ENCODE results near the gene CANX.
"Not testable (repeated sequence)": the region's sequence is repeated elsewhere in the genome, so short reads cannot be mapped to it uniquely, and the experiment has no call there.

CANX gene

DNA sequence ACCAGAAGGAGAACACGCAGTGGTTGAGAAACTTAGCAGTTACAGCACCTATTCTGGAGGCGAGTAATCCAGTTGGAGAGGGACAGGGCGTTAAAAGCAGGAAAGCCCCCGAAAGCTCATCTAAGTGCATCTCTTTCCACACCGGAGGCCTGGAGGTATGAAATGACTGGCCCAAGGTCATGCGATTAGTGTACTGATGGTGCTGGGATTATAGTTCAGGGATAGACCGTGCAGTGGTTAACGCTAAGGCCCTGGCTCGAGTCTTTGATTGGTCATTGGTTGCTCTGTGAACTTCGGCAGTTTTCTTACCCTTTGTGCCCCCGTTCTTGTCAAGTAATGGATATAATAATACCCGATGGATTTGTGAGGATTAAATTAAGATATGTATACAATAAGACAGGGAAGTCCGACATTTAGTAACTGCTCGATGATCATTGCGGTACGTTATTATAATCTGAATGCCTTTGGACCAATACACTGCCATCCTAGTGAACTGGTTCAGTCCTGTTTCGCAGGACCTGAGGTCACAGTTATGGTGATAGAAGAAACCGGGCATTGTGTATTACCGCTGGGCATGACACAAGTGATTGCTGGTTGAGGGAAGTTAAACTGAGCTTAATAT lies 960 bp downstream of the CANX start:
- DNase-seq (ENCODE audit: low read depth), result no peak

DNA sequence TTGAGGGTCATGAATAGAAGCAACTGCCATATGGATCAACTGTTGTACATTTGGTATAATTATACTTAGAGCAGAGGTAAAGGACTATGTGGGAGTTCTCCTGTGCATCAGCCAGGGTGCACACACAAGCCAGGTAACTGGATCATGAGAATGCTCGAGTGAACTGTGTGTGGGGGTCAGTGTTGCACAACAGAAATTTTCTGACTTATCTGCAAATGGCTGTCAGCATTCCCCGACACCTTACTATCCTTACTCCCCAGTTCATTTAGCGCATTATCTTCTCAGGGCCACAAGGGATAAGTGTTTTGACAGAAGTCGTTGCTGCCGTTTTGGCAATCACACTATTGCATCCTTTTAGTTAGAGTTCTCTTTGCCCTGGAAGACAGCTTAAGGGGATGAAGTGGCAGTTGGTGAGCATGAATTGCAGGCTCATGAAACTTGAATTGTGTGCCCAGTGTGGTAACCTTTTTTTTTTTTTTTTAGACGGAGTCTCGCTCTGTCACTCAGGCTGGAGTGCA lies 1.7 kb downstream of the CANX start:
- no peak for DNase-seq (ENCODE audit: low read depth)

- DNase-seq (ENCODE audit: low read depth), result no peak
Observed at GRCh38 chr5:179716286-179716685, 17.5 kb downstream of the CANX start.

DNA sequence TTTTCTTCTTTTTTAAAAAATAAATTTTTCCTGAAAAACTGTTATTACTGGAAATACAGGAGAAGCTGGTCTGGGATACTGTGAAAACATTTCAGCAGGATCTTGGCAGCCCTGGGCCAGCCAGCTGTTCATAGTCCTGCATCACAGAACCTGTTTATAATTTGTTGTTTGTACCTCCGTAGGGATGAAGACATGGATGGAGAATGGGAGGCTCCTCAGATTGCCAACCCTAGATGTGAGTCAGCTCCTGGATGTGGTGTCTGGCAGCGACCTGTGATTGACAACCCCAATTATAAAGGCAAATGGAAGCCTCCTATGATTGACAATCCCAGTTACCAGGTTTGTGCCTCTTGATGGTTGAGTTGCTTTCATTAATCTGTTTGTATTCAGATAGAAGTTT lies 21.5 kb downstream of the CANX start:
- no peak for DNase-seq (ENCODE audit: low read depth)

GRCh38 chr5:179724163-179724562 lies 25.4 kb downstream of the CANX start:
- no peak for DNase-seq (ENCODE audit: low read depth)

DNA sequence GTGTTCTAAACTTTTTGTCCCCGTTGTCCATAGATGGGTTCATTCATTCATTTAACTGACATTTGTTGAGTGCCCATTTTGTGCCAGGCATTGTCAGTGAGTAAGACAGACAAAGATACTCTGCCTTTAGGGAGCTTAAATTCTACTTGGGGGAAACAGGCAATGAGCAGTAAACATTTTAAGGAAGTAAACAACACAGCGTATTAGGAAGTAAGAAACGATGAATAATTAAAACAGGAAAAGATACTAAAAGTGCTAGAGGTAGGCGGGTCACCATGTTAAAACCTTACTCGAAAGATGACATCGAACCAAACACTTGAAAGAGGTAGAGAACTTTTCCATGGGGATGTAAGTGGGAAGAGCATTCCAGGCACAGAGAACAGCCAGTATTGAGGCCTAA lies 28.3 kb downstream of the CANX start:
- DNase-seq (ENCODE audit: low read depth), result no peak

- DNase-seq (ENCODE audit: low read depth), result no peak
Observed at GRCh38 chr5:179729303-179729702, 30.5 kb downstream of the CANX start.

DNA sequence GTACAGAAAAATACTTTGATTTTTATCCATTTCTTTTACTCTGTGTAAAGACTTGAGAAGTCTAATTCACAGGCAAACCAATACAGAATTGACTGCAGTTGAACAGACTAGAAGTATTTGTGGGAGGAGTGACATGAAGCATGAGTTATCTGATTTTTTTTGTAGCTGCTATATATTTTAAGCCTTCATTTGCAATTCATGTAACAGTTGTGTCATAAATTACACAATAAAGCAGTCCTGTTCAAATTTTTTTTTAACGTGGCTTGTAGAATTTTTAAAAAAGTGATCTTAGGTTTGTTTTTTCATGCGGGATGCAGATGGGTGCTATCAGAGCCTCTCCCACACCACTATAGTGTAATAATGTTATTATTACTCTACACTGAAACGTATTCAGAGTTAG lies 31.0 kb downstream of the CANX start:
- DNase-seq (ENCODE audit: low read depth), result no peak

- no peak for DNase-seq (ENCODE audit: low read depth)
Observed at GRCh38 chr5:179730356-179730755, 31.6 kb downstream of the CANX start.

DNA sequence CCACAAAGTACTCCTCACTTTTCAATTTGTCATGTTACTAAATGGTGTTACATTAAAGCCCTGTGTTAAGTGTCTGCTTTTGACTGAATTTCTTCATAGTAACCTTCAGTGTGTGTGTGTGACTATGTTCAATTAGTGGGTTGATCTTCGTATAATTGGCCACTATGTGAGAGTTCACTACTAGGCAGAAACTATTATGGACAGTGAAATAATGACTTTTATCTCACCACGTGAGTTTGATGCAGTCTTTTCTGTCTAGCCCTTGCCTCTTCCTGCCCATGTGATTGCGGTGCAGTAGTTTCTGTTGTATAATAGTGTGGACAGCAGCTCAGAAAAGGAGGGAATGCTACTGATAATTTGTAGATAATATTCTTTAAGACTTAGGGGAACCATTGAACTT lies 32.1 kb downstream of the CANX start:
- DNase-seq (ENCODE audit: low read depth), result no peak

- DNase-seq (ENCODE audit: low read depth), result no peak
Observed at GRCh38 chr5:179731791-179732411, 33.1 kb downstream of the CANX start.

DNA sequence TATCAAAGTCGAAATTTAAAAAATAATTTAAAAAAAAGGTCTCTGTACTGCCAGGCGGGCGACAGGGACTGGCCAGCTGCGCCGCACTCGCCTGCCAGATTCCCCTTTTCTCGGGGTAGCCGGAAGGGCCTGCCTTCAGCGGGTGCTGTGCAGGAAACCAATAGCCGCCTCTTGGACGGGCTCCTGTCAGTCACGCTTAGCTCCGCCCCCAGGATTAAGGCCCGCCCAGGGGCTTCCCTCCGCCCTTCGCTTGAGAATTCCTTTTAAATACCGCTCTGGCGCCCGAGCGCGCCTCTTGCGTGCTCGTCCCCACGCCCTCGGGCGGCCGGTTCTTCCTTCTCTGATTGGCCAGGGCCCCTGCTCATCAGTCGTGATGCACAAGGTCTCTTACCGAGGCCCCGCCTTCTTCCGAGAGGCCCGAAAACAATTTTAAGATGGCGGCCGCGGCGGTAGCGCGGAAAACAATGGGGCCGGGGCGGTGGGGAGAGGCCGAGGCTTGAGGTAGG lies 33.7 kb downstream of the CANX start, which contains the start of gene MAML1:
Gene MAML1, plus strand, starts transcription at position 411 of the 506 bp plus-strand sequence. CDS start 291 bp downstream, outside the sequence.
- DNase-seq (ENCODE audit: low read depth), result peak; percentile 99

- DNase-seq (ENCODE audit: low read depth), result peak; percentile 3
Observed at GRCh38 chr5:179732918-179733771, 34.4 kb downstream of the CANX start.

DNA sequence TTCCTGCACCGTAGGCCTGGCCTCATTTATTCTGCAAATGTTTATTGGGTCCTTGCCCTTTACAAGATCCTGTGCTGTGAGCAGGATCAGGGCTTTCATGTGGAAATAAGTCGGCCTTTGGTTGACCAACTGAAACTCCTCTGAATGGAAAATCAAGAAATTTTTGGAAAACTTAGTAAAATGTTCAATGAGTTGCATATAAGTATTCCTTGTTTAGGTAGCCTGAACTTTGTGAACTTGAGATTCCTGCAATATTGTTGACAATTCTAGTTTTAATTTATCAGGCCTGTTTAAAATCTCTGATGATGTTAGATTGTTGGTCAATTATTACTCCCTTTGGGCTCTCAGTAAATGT lies 35.0 kb downstream of the CANX start:
- no peak for DNase-seq (ENCODE audit: low read depth)

GRCh38 chr5:179734536-179735164 lies 35.9 kb downstream of the CANX start:
- DNase-seq (ENCODE audit: low read depth), result no peak

GRCh38 chr5:179738742-179739141 lies 40.0 kb downstream of the CANX start:
- DNase-seq (ENCODE audit: low read depth), result no peak

DNA sequence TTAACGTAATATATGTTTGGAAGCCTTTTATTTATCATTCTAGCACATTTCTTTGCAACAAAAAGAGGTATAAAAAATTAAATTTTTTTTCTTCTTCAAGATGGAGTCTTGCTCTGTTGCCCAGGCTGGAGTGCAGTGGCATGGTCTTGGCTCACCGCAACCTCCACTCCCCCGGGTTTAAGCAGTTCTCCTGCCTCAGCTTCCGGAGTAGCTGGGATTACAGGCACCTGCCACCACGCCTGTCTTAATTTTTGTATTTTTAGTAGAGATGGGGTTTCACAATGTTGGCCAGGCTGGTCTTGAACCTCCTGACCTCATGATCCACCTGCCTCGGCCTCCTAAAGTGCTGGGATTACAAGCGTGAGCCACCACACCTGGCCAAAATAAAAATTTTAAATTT lies 45.3 kb downstream of the CANX start:
- not testable (repeated sequence) for DNase-seq (ENCODE audit: low read depth)

DNA sequence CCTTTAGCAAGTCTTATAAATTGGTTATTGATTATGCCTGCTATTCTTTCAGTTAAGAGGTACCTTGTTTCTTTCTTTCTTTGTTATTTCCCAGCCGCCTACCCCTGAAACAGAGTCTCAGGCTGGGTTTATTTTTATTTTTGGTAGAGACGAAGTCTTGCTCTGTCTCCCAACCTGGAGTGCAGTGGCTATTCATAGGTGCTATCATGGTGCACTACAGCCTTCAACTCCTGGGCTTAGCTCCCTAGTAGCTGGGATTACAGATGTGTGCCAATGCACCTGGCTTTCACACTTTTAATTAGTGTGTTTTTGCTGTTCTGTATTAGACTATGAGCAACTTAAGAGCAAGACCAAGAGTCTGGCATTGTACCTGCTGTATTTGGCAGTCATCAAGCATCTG lies 48.1 kb downstream of the CANX start:
- DNase-seq (ENCODE audit: low read depth), result no peak

GRCh38 chr5:179747811-179748210 lies 49.0 kb downstream of the CANX start:
- DNase-seq (ENCODE audit: low read depth), result no peak

DNA sequence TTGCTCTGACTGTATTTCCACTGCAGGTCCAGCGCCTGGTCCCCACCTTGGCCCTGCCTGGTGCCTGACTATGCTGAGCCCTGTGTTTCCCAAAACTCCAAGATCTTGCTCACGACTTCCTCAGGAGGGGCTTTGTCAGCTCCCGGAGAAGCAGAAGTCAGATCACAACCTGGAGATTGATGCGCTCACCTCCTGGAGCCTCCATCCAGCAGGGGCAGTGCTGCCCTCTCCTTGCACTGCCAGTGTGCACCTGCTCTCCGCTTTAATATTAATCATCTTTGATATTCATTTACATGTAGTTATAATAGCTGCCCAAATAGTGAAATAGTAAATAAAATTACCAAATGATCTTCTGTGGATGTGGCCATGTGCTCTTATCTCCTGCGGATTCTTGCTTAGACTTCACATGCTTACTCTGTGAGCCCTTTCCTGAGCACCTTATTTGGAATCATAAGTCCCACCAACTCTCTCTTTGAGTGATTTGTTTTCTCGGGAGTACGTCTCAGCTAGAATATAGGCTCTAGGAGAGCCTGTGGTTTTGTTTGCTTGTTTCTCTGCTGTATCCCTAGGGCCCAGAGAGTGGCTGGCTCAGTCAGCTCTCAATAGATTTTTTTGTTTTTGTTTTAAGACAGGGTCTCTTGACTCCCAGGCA lies 51.2 kb downstream of the CANX start:
- DNase-seq (ENCODE audit: low read depth), result no peak

- no peak for DNase-seq (ENCODE audit: low read depth)
Observed at GRCh38 chr5:179753971-179754370, 55.2 kb downstream of the CANX start.

GRCh38 chr5:179755022-179755421 lies 56.3 kb downstream of the CANX start:
- DNase-seq (ENCODE audit: low read depth), result no peak

Measured in T-helper 22 cell (primary cell).